CD4-positive, alpha-beta T cell treated with Interleukin-1 beta for 1 hour (primary cell): Measurements from ENCODE around the gene NFIX.

Source experiments
- DNase-seq, 2 donors: peaks; one replicate each; pipeline ENCODE4 v3.0.0-alpha.2; 2020 to 2022

Gene NFIX

GRCh38 chr19:13078897-13079541 lies 83.7 kb downstream of the NFIX start:
- no peak for DNase-seq

- no peak for DNase-seq
These were observed 84.3 kb downstream of the NFIX start for GRCh38 chr19:13079542-13079986.

GRCh38 chr19:13082192-13083007 lies 87.1 kb downstream of the NFIX start:
- DNase-seq, result no peak

GRCh38 chr19:13083008-13083404 lies 87.7 kb downstream of the NFIX start:
- no peak for DNase-seq

GRCh38 chr19:13083627-13084026 lies 88.4 kb downstream of the NFIX start:
- no peak for DNase-seq

GRCh38 chr19:13085666-13086065 lies 90.4 kb downstream of the NFIX start:
- no peak for DNase-seq

- no peak for DNase-seq
These were observed 91.1 kb downstream of the NFIX start for GRCh38 chr19:13086341-13086740.

- DNase-seq, result no peak
These were observed 92.0 kb downstream of the NFIX start for GRCh38 chr19:13087295-13087694.

GRCh38 chr19:13087795-13088537 lies 92.7 kb downstream of the NFIX start:
- DNase-seq, result no peak

GRCh38 chr19:13089139-13089856 lies 94.0 kb downstream of the NFIX start:
- DNase-seq, result no peak

- DNase-seq, result no peak
These were observed 94.7 kb downstream of the NFIX start for GRCh38 chr19:13089857-13090507.

- DNase-seq, result no peak
These were observed 95.4 kb downstream of the NFIX start for GRCh38 chr19:13090511-13091231.

GRCh38 chr19:13091400-13092157 lies 96.3 kb downstream of the NFIX start:
- DNase-seq, result no peak

- DNase-seq, result no peak
These were observed 96.9 kb downstream of the NFIX start for GRCh38 chr19:13092158-13092543.

GRCh38 chr19:13092606-13093235 lies 97.4 kb downstream of the NFIX start:
- DNase-seq, result no peak

- DNase-seq, result peak; percentile 85 to 86
These were observed 98.3 kb downstream of the NFIX start for GRCh38 chr19:13093407-13094105.

GRCh38 chr19:13094106-13094504 lies 98.8 kb downstream of the NFIX start:
- no peak for DNase-seq

GRCh38 chr19:13094771-13095392 lies 99.6 kb downstream of the NFIX start:
- DNase-seq, result peak in 1 of 2 donors; percentile 45

GRCh38 chr19:13095393-13095784 lies 100.1 kb downstream of the NFIX start:
- DNase-seq, result peak in 1 of 2 donors; percentile 60
